Measurements from ENCODE around the gene PHAX.

DNA sequence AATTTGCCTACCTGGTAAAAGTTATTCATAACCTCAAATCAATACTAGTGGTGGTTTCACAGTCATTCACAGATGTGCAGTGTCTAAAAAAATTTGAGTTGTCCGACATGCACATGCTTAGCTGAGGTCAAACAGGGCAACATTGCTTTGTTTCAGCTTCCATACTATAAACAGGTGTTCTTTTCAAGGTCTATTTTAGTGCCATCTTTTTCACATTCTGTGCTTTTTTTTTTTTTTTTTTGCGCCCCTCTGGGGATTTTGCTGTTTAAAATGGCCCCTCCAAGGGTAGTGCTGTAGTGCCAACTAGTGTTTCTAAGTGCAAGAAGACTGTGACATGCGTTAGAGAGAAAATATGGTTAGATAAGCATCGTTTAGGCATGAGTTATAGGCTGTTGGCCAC lies 14.5 kb downstream of the PHAX start:
- TF ChIP-seq, protein P1, sequence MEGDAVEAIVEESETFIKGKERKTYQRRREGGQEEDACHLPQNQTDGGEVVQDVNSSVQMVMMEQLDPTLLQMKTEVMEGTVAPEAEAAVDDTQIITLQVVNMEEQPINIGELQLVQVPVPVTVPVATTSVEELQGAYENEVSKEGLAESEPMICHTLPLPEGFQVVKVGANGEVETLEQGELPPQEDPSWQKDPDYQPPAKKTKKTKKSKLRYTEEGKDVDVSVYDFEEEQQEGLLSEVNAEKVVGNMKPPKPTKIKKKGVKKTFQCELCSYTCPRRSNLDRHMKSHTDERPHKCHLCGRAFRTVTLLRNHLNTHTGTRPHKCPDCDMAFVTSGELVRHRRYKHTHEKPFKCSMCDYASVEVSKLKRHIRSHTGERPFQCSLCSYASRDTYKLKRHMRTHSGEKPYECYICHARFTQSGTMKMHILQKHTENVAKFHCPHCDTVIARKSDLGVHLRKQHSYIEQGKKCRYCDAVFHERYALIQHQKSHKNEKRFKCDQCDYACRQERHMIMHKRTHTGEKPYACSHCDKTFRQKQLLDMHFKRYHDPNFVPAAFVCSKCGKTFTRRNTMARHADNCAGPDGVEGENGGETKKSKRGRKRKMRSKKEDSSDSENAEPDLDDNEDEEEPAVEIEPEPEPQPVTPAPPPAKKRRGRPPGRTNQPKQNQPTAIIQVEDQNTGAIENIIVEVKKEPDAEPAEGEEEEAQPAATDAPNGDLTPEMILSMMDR (IDR thresholded peaks at IDR 0.05) = no peak
- no peak for TF ChIP-seq POLR2AphosphoS5 (IDR thresholded peaks at IDR 0.05; ENCODE audit: insufficient read depth in 1 of 2, low read depth in 1 of 2)
